IMR-90 (cell line): ENCODE measurements around the gene SLC23A3.
A peak's percentile ranks its signal among the peaks of the same experiment; 100 is the strongest.

Source experiments
- CEBPB ChIP-seq: IDR thresholded peaks from 2 replicates; pipeline ENCODE4 v1.6.1; 2012; ENCODE audit warnings: low read depth, low read length, improper control_type of control experiment
- CHD1 ChIP-seq: IDR thresholded peaks from 2 replicates; pipeline ENCODE4 v1.6.1; 2012; ENCODE audit warnings: low read depth, low read length, improper control_type of control experiment
- CTCF ChIP-seq: conservative IDR thresholded peaks from 2 replicates; pipeline ENCODE4 v1.5.1; 2012; ENCODE audit warnings: mild to moderate bottlenecking, low read depth, low read length, improper control_type of control experiment
- MXI1 ChIP-seq: IDR thresholded peaks from 2 replicates; pipeline ENCODE4 v1.6.1; 2012; ENCODE audit warnings: low read depth, mild to moderate bottlenecking, low read length, moderate library complexity, borderline replicate concordance
- NFE2L2 ChIP-seq: fragments of 150-350 bp; IDR thresholded peaks from 2 replicates; pipeline ENCODE4 v1.6.1; 2016; ENCODE audit warnings: low read depth, mild to moderate bottlenecking, low read length
- POLR2A ChIP-seq: IDR thresholded peaks from 2 replicates; pipeline ENCODE4 v1.6.1; 2012; ENCODE audit warnings: mild to moderate bottlenecking, low read depth, low read length
- RAD21 ChIP-seq: IDR thresholded peaks from 2 replicates; pipeline ENCODE4 v1.6.1; 2012; ENCODE audit warnings: low read length, improper control_type of control experiment
- RCOR1 ChIP-seq: IDR thresholded peaks from 2 replicates; pipeline ENCODE4 v1.6.1; 2012; ENCODE audit warnings: mild to moderate bottlenecking, low read length, improper control_type of control experiment; ENCODE audit not compliant: insufficient replicate concordance
- USF2 ChIP-seq: fragments of 150-350 bp; IDR thresholded peaks from 2 replicates; pipeline ENCODE4 v1.6.1; 2017; ENCODE audit warnings: mild to moderate bottlenecking, antibody characterized with exemption, low read length, low read depth

- TF ChIP-seq CTCF (no peak), POLR2A (no peak; the same call in 1 of the 2 replicates), RAD21 (no peak), CEBPB (no peak), NFE2L2 (no peak), CHD1 (no peak), MXI1 (peak; percentile 84), USF2 (peak; percentile 98), RCOR1 (no peak)
These were observed 49.2 kb upstream of the SLC23A3 start, which contains the start of gene ABCB6 for GRCh38 chr2:219218732-219219701.
